Tongue (tissue), 2 donors: ENCODE measurements around the gene GSE1. TPM values are rescaled to one million over a fixed set of nuclear protein-coding genes. Genes with fewer than 3 reads are reported as not detected.

Experiments
- DNase-seq: peaks from one replicate; pipeline ENCODE4 v3.0.0-alpha.2; 2015
- total RNA-seq: library from RNA; depleted of rRNA; stranded (reverse); fragments of >200 nt; gene quantifications from one replicate; pipeline ENCODE4 v1.2.3, GENCODE V29; 2014

Gene GSE1
- total RNA-seq, 1 donor from 2014 or later, result 82.5 TPM

- DNase-seq, result no peak
These were observed 22.5 kb downstream of the GSE1 start for GRCh38 chr16:85635545-85636140.

GRCh38 chr16:85636234-85636812 lies 23.2 kb downstream of the GSE1 start:
- DNase-seq, result no peak

- DNase-seq, result no peak
These were observed 24.1 kb downstream of the GSE1 start for GRCh38 chr16:85637061-85637807.

GRCh38 chr16:85637808-85638647 lies 24.9 kb downstream of the GSE1 start:
- no peak for DNase-seq

GRCh38 chr16:85638695-85639409 lies 25.7 kb downstream of the GSE1 start:
- DNase-seq, result no peak

DNA sequence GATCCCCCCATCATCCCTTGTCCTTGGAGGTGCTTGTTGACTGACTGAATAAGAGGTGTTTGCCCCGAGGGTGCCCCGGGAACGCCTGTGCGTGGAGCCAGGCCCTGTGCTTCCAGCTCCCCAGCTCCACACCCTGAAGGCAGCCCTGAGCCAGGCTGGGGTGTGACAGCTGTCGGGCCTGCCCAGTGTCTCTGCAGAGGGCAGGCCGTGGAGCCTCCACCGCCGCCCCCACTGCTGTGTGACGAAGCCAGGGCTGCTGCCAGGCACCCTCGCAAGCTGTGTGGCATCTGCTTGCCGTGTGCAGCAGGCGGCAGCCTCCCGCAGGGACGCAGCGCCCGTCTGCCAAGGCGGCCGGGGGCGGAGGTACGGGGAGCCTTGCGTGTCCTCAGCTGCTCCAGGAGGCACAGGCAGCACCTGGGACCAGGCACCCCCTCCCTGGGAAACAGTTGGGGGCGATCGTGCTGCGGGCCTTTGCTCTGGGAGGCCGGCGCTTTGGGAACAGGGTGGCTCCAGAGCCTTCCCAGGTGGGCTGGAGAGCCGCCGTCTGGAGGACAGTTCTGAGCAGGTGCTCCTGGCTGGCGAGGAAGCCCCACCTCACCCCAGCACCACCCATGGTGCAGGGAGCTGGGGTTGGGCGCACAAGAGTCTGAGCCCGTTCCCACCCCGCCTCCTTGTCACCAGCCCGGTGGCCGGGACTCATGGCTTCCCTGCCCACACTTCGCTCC lies 26.6 kb downstream of the GSE1 start:
- DNase-seq, result peak; percentile 87

GRCh38 chr16:85640254-85640558 lies 27.1 kb downstream of the GSE1 start:
- DNase-seq, result no peak

DNA sequence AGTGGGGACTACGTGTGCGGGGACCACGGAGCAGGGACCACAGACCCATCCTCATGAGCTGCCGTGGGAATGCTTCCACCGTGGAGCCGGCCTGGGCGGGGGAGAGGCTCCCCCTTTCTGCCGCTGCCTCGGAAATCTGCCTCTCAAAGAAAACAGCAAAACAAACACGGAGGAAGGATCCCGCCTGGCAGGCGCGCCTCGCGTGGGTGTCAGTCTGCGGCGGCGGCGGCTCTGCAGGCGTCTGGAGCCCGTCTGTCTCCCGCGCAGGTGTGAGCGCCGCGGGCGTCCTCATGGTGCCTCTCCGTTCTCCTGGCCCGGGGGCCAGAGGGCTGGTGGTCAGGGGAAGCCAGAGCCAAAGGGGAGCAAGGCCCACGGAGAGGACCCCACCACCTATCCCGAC lies 27.5 kb downstream of the GSE1 start:
- no peak for DNase-seq

- no peak for DNase-seq
These were observed 28.2 kb downstream of the GSE1 start for GRCh38 chr16:85641305-85641704.

DNA sequence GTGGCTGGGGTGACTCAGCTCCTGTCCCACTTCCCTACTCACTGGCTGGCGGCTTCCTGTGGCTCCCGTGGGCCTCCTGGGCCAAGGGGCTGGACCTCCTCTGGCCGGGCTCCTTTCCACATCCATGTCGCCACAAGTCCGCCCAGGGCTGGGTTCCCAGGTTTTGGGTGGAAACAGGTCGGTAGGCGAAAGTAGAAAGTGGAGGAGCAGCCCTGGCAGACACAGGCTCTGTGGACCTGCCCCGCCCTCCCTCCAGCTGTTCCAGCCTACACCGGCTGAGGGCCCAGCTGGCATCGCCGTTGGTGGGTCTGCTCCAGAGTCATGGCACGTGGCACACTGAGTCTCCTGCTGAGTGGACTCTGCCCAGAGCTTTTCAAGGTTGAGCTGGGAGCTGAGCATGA lies 28.7 kb downstream of the GSE1 start:
- peak; percentile 86 for DNase-seq

DNA sequence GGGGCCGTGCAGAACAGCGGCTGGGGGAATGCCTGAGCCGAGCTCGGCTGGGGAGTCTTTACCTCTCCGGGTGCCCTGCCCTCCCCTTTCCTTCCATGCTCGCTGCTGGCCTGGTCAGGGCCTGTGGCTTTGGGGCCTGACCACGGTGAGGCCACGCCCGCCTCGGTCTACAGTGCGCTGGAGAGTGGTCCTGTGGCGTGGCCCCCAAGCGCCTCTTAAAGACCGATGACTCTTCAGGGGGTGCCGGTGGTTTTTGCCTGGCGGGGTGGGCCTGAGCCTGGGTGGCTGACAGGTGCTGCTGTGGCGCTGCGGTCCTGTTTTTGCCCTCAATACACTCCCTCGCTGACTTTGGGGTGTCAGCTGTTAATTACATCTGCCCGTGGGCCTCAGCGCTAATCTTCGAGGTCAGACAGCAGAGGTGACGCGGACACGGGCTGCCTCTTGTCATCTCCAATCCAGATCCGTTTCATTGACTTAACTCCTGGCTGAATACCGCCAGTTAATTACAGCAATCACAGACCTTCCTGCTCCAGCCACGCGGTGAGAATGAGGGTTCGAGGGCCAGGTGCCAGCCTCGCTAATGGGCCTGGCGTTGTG lies 29.7 kb downstream of the GSE1 start:
- DNase-seq, result no peak

- no peak for DNase-seq
These were observed 30.5 kb downstream of the GSE1 start for GRCh38 chr16:85643631-85644030.

GRCh38 chr16:85644093-85644712 lies 31.1 kb downstream of the GSE1 start:
- DNase-seq, result no peak

DNA sequence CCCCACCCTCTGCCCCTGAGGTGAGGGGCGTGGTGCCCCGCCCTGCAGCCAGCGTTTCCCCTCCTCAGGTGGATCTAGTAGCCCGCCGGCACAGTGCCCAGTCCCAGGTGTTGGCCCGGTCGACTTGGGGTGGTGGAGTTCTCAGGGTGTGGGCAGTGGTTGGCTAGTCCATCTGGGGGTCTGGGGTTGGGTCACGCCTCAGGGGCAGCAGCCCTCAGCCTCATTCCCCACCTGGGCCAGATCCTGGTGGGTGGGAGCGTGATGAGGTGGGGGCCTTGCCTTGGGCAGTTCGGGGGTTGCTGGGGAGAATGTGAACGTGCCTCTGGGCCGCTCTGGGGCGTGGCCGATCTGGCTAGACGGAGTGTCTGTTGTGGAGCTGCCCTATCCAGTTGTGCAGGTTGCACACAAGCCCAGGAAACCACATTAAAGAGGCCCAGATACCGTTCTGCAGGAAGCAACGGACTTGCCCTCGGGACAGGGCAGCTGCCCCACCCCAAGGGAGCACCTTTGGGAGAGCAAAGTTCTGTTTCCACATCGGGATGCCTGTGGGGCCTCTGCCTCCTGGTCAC lies 32.0 kb downstream of the GSE1 start:
- DNase-seq, result no peak

GRCh38 chr16:85646358-85646907 lies 33.3 kb downstream of the GSE1 start:
- DNase-seq, result no peak

- no peak for DNase-seq
These were observed 33.9 kb downstream of the GSE1 start for GRCh38 chr16:85646976-85647375.

DNA sequence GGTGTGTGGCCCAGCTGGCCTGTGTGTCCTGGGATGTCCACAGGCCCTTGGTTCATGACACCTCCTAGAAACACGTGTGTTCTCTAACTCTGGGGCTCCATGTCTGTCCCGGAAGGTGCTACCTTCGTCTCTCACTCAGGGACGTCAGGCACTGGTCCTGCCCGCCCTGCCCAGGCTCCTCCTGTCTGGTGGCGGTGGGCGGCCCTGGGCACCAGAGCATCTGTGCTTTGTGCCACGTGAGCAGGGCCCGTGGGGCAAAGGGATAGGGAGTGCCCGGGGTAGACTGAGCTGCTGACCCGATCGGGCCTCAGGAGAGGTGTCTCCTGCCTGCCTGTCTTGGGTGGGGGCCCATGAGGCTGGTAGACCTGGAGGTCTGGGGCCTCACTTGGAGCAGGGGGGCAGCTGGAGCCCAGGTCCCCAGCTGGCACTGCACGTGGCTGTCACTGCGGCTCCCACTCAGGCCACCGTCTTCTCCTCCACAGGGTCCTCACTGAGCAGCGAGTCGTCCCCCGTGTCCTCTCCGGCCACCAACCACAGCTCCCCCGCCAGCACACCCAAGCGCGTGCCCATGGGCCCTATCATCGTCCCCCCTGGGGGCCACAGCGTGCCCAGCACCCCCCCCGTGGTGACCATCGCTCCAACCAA lies 35.1 kb downstream of the GSE1 start:
- DNase-seq, result no peak

- DNase-seq, result no peak
These were observed 35.7 kb downstream of the GSE1 start for GRCh38 chr16:85648805-85649204.

DNA sequence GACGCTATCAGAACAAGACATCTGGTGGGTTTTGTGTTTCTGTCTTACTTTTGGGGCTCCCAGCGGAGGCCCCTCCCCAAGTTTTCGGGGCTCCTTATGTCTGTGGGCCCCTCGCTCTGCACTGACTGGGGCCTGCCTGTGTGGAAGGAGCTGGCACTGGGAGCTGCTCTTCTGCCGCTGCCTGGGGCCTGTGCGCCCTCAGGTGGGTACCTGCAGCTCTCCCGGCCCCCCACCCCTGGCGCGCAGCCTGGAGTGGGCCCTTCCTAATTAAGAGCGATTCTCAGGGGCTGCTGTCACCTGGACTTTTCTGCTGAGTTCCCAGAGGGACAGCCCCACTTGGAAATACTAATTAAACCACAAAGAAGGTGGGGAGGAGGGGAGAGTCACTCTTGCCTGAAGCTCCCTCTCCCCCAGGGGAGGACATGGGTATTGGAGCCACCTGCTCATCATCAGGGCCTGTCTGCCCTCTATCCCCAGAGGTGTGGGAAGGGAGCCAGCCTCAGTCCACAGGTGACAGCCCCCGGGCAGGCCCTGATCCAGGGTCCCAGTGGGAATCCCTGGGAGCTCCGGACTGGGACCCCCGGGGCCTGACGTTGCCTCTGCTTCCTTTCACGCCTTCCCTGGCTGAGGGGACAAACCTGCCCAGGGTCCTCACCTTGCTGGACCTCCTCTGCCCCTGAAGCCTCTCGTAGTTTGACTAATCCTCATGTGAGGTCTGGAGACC lies 36.5 kb downstream of the GSE1 start:
- no peak for DNase-seq
